Upper lobe of right lung (tissue), 1 donor: ENCODE results near the gene CDK5R2. TPM values are rescaled to one million over a fixed set of nuclear protein-coding genes. Genes with fewer than 3 reads are reported as not detected.

Experiments used
- ATAC-seq: fragments of 200-7000 bp; cut with Tn5 transposase; one replicate; pipeline ENCODE4 v1.9.1; 2020; ENCODE audit warnings: mild to moderate bottlenecking, moderate library complexity
- DNase-seq: peaks from one replicate; pipeline ENCODE4 v3.0.0-alpha.2; 2020
- H3K27ac ChIP-seq: fragments of 200-600 bp; one replicate; pipeline ENCODE4 v1.8.0; 2022
- H3K27me3 ChIP-seq: fragments of 200-600 bp; one replicate; pipeline ENCODE4 v1.8.0; 2022; ENCODE audit warnings: mild to moderate bottlenecking
- H3K36me3 ChIP-seq: fragments of 200-600 bp; one replicate; pipeline ENCODE4 v1.8.0; 2022
- H3K4me1 ChIP-seq: fragments of 200-600 bp; one replicate; pipeline ENCODE4 v1.8.0; 2022
- H3K4me3 ChIP-seq: fragments of 200-600 bp; one replicate; pipeline ENCODE4 v1.8.0; 2022; ENCODE audit warnings: mild to moderate bottlenecking
- H3K9me3 ChIP-seq: fragments of 200-600 bp; one replicate; pipeline ENCODE4 v1.8.0; 2022
- CTCF ChIP-seq: fragments of 200-600 bp; IDR thresholded peaks from one replicate; pipeline ENCODE4 v1.8.0; 2022; ENCODE audit warnings: antibody characterized with exemption
- intact Hi-C: fragments of 100-400 bp; cut with DNase I; formaldehyde crosslinking; loops from one replicate; pipeline ENCODE4 v1.11.0; 2022
- total RNA-seq: library from RNA; stranded (reverse); fragmentation: NEBNext Ultra II Directional; extraction: Animal tissue kit (Norgen Biotek cat#: 25700); gene quantifications from one replicate; pipeline ENCODE4 v1.2.1, GENCODE V29; 2021
- donor health status: DM: no; HTN: yes; CAD: no; lungs with severe emphysema.

The CDK5R2 gene
- total RNA-seq, 1 donor from 2014 or later = not detected

- Histone ChIP-seq H3K9me3 (no peaks in the 10 kb centered on the region), H3K36me3 (no peaks in the 10 kb centered on the region), H3K27ac (no peak overlapping the region), H3K27me3 (peaks cover 77% of the 10 kb centered on the region), H3K4me3 (peak overlapping the region; percentile 40), H3K4me1 (peaks cover 23% of the 10 kb centered on the region)
- intact Hi-C loops = no loop called here
- TF ChIP-seq CTCF = no peak
- DNase-seq = no peak
- ATAC-seq = no peak
Observed at GRCh38 chr2:219000569-219000960, 41.1 kb downstream of the CDK5R2 start.

GRCh38 chr2:219001100-219001576, 41.7 kb downstream of the CDK5R2 start:
- no peak for DNase-seq
- Histone ChIP-seq H3K9me3 (no peaks in the 10 kb centered on the region), H3K4me1 (peaks cover 19% of the 10 kb centered on the region), H3K36me3 (no peaks in the 10 kb centered on the region), H3K27ac (peak overlapping the region; percentile 80), H3K27me3 (peaks cover 77% of the 10 kb centered on the region), H3K4me3 (peak overlapping the region; percentile 40)
- peak; percentile 5 for ATAC-seq
- intact Hi-C loops = no loop called here
- no peak for TF ChIP-seq CTCF

- Histone ChIP-seq H3K4me1 (peaks cover 17% of the 10 kb centered on the region), H3K4me3 (peak overlapping the region; percentile 40), H3K27ac (peak overlapping the region; percentile 80), H3K9me3 (no peaks in the 10 kb centered on the region), H3K27me3 (peaks cover 76% of the 10 kb centered on the region), H3K36me3 (no peaks in the 10 kb centered on the region)
- DNase-seq = peak; percentile 94
- ATAC-seq = peak; percentile 87
- intact Hi-C loops = no loop called here
- no peak for TF ChIP-seq CTCF
Observed at GRCh38 chr2:219001577-219002394, 42.3 kb downstream of the CDK5R2 start.

- no peaks in the 10 kb centered on the region for H3K36me3 ChIP-seq
- H3K9me3 ChIP-seq = no peaks in the 10 kb centered on the region
- peak overlapping the region; percentile 40 for H3K4me3 ChIP-seq
- ATAC-seq (peak; percentile 80), DNase-seq (peak; percentile 90)
- peak; percentile 36 for TF ChIP-seq CTCF
- peaks cover 17% of the 10 kb centered on the region for H3K4me1 ChIP-seq
- intact Hi-C loops = no loop called here
- H3K27ac ChIP-seq = peak overlapping the region; percentile 58
- peaks cover 72% of the 10 kb centered on the region for H3K27me3 ChIP-seq
Observed at GRCh38 chr2:219002395-219003266, 43.2 kb downstream of the CDK5R2 start.

GRCh38 chr2:219003267-219003634, 43.8 kb downstream of the CDK5R2 start:
- Histone ChIP-seq H3K36me3 (no peaks in the 10 kb centered on the region), H3K9me3 (no peaks in the 10 kb centered on the region), H3K27me3 (peaks cover 72% of the 10 kb centered on the region), H3K4me1 (peaks cover 17% of the 10 kb centered on the region), H3K4me3 (peak overlapping the region; percentile 40), H3K27ac (no peak overlapping the region)
- DNase-seq = no peak
- peak; percentile 47 for TF ChIP-seq CTCF
- no peak for ATAC-seq
- intact Hi-C loops = no loop called here
